Lung microvascular endothelial cell (primary cell): ENCODE data around the gene TSHZ1. TPM values are rescaled to one million over a fixed set of nuclear protein-coding genes. Genes with fewer than 3 reads are reported as not detected.
A peak's percentile ranks its signal among the peaks of the same experiment; 100 is the strongest.

Experiments
- DNase-seq, 2 donors: peaks; one replicate each; pipeline versions ENCODE4 v3.0.0 to v3.0.0-alpha.2; 2010; ENCODE audit warnings: low read depth in 2 of 2
- total RNA-seq: library from RNA; depleted of rRNA; stranded (reverse); fragments of >200 nt; gene quantifications from 2 replicates; pipeline ENCODE4 v1.2.1, GENCODE V29; 2014

TSHZ1 gene
- total RNA-seq, 1 donor from 2014 or later: 12.5 TPM

DNA sequence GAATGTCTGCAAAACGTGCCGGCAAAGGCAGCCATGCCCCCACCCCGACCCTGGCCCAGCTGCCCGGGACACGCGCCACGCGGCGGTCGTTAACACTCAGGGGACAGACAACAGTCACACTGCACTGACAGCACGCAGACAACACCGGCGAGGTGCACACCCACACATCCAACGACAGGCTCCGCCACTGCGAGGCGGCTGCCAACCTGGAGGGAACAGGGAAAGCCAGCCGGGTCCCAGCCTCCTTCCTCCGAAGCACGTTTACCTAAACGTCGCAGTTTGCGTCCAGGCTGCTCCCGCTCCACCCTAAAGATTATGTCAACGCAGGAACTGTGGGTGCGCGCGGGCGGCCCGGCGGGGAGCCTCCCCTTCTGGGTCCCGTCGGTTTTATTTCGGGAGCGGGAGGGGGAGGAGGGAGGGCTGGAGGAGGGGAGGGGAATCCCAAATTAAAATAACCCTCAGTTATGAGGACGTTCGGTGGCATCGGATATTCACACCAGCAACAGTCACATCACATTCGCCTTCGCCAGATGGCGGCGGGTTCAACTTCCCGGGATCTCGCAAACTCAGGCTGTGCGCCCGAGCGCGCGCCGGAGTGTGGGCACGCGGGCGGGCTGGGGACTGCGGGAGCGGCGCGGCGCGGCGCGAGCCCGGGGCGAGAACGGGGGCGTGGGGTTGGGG, 2.3 kb upstream of the TSHZ1 start:
- DNase-seq: peak; percentile 55 to 71

DNA sequence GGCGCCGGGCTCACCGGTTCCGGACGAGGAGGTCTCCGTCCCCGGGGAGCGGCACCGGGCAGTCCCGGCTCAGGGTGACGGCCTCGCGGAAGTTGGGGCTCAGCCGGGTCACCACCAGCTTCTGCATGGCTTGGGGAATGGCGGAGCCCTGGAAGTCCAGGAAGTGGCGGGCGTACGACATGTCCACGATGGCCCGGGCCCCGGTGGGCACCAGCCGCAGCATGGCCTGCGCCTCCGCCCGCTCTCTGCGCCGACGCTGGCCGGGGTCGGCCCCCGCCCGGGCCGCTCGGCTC, 1.8 kb upstream of the TSHZ1 start:
- DNase-seq: no peak

DNA sequence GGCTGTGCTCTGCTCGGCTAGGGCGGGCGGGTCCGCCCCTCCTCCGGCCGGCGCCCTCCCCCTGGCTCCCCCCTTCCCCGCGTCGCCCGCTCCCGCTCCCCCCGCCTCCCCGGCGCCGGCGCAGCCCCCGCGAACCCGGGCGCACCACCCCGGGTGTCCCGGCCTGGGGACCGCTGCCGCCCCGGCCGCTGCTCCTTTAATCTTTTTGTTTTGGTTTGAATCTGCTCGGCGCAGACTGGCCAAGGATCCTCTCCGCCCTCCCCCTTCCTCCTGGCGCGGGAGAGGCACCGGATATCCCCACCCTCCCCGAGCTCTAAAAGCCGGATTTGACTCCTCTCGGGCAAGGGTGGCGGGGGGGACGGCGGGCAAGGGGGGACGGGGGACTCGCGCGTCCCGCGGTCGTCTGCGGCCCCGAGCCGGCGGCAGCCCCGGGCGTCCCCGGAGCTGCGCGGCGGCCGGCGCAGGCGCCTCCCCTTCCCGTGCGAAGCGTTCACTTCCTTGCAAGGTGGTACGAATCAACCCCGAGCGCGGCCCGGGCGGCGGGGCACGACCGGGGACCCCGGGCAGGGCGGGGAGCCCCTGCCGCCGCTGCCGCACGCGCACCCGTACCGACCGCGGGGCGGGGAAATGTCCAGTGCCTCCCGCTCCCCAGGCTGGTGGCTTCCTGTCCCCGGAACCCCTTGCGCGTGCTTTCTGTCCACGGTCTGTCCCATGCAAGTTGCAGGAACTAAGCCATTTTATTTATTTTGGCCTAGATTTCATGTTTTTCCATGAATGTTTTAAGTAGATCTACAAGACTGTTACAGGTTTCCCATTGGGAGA, 1.3 kb upstream of the TSHZ1 start, which contains the start of gene PTGR3:
TSS of gene PTGR3 (minus strand) at position 11 of the 822 bp plus-strand sequence. CDS start 81 bp downstream, outside the sequence.
- peak; percentile 70 to 90 for DNase-seq

DNA sequence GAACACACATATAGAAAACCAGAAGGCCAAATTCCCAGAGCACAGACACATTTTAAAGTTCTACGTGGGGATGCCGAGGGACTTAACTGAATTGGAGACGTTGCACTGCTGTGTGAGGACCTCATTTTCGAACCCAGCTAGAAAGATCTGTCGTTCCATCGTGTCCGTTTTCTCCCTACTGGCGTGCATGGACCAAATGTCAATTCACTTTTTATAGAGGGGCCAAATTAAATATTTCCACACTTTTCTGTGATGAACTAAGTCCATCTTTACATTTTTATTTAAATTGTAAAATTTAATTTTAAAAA, 692 bp upstream of the TSHZ1 start:
- DNase-seq: no peak

DNA sequence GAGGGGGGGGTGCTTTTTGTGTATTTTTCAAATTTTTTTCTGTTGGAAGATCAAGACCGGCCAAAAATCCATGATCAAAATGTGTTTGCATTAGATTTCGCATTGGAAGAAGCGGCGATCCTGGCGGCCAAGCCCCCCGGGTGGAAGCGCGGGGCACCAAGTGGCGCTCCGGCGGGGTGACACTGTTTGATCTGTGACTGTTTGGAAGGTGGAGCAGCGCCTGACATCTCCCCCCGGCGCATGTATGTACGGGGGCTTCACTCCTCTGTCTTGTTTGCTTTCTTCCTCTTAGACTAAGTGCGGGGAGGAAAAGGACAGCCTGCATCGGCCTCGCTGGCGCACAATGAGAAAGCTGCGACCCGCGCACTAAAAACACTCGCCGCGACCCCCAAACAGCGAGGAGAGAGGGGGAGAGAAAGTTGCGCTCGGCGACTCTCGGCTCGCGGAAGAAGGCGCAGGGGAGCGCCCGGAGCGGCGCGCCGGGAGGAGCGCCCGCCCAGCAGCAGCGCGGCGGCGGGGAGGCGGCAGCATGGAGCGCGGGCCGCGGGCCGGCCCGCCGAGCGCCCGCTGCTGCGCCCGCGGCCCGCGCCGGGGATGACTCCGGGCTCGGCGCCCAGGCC, 515 bp downstream of the TSHZ1 start:
- DNase-seq: no peak

DNA sequence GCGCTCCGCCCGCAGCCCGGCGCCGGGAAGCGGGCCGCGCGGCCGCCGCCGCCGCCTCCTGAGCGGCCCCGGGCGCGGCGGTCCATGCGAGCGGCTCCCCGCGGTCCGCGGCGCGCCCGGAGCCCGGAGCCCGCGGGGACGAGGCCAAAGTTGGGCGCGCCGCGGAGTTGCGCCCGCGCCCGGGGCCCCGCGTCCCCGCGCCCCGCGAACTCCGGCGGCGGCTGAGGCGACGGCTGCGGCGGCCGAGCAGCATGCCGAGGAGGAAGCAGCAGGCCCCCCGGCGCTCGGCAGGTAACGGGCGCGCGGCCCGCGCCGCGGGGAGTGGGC, 992 bp downstream of the TSHZ1 start:
- DNase-seq: no peak

DNA sequence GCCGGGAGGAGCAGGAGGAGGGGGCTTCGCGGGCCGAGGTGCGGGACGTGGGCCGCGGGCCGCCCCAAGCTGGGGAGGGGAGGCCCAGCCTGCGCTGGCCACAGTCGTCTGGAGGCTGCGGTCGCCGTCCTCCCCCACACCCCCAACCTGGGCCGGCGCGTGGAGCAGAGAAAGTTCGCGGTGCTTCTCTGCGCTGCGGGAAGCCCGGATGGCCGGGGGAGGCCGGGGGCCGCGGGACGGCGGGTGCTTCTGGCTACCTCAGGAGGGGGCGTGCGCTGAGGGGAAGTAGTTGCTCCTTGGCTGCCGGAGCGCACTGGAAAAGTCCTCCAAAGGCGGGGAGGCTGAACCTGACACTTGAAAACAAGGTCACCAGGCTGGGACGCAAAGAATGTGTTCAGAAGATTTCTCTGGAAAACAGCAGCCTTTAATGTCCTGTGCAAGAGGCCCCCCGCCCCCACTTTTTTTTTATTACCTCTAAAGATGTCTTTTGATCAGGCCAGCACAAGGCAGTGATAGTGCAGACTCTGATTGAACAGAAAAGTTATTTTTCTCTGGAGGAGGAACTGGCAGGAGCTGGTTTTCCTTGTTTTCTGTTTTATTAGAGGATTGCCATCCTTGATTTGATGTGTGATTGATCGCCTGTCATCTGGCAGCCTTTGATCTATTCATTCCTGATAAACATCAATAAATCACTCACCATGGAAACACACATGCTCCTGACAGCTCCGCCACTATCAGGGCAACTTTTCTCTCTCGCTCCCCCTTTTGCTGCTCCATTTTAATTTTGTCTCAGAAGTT, 1.6 kb downstream of the TSHZ1 start:
- peak; percentile 43 to 70 for DNase-seq

DNA sequence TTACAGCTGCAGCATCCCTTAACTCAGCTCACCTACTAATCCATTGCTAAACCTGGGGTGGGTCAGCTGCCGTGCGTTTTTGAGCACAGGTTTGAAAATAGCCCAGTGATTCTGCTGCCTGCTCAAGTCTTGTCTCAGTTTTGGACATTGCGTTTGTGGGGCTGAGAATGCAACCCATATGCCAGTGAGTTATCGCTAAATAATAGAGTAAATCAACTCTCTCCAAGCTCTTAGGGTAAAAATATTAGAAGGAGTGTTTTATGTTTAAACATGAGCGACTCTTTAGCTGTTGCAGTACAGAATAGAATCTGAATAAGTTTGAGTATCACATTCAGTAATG, 2.1 kb downstream of the TSHZ1 start:
- DNase-seq: no peak

DNA sequence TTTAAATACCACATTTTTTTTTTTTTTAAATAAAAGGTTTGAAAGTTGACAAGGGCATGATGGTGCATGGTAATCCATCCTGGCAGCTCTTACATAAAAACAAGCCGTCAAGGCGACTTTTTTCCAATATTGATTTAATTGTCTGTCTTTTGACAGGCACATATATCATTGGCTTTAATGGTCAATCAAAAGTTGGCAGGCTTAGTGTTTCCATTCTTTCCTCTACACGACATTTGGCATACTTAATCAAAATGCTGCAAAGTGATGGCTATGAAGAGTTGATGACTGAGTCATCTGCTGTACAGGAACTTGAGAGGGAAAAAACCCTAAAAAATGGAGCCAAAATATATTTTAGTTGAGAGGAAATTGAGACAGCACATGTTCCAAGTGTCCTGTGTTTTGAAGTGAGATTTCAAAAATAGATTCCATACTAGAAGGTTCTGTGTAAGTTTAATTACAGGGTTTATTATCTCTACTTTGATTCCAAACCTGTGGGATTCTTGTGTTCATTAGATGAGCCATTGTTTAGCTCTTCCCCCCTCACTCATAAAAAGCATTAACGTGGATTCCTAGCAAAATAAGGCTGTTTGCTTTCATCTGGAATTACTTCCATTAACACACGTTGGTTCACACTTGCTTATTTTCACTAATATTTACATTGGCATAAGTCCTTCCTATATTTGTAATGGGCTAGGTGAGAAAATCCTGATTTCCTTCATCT, 3.2 kb downstream of the TSHZ1 start:
- DNase-seq: peak; percentile 88 to 97

DNA sequence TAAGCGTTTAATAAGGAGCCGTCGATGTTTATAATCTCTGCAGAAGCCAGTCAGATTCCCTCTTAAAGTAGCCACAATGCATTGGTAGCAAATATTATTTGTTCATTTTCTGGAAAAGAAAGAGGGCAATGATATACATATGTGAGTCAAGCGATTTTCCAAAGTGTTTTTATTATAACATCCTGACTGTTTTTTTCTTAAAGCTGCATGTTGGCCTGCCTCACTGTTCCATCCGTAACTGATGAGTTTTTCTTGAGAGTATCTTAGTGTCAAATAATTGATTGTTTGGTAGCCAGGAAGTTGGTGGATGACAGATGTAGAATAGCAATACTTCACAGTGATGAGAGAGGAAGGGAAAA, 3.7 kb downstream of the TSHZ1 start:
- DNase-seq: peak in 1 of 2 donors; percentile 37

DNA sequence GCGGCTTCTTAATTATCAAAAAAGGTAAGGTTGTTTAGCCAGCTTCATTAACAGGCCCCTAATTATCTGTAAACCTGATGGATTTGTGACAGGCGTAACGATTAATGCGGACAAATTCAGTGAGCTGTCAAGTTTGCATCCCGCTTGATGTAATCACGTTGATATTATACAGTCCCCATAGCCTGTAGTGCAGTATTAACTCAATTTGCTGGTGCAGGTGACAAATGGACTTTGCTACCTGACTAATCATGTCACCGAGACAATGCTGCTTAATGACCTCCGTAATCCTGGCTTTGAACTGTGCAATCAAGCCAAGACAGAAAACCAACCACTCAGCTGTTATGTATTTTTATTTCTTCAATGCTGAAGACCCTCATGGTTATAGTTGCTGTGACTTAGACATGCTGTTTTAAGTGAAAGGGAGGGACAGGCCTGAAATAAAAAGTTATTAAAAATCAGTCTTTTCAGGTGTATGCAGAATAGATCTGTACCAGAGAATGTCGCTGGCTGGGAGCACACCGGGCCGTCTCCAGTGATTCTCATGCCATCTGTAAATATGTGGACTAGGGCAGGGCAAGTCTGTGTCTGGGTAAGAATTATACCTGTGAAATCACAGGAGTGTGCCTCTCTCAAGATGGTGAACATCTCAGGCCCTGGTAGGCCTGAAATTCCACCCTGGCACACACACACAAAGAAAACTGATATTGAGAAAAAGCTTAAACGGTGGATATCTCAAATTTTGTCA, 4.3 kb downstream of the TSHZ1 start:
- DNase-seq: no peak

DNA sequence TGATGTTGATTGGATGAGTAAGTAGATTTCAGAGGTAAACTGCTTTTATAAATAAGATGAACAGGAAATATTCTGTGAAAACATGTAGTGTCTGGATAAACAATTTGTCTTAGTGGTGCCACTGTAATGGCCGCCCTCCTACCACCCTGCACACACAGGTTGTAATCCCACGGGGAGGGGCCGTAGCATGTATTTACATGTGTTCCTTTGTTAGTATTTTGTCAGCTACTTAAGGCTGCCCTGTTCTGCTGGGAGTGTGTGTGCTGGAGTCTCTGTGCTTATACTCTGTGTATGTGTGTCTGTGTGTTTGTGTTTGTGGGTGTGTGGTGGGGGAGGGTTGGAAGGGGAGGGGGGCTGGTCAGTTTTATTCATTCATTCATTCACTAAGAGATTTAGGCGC, 5.1 kb downstream of the TSHZ1 start:
- DNase-seq: no peak

DNA sequence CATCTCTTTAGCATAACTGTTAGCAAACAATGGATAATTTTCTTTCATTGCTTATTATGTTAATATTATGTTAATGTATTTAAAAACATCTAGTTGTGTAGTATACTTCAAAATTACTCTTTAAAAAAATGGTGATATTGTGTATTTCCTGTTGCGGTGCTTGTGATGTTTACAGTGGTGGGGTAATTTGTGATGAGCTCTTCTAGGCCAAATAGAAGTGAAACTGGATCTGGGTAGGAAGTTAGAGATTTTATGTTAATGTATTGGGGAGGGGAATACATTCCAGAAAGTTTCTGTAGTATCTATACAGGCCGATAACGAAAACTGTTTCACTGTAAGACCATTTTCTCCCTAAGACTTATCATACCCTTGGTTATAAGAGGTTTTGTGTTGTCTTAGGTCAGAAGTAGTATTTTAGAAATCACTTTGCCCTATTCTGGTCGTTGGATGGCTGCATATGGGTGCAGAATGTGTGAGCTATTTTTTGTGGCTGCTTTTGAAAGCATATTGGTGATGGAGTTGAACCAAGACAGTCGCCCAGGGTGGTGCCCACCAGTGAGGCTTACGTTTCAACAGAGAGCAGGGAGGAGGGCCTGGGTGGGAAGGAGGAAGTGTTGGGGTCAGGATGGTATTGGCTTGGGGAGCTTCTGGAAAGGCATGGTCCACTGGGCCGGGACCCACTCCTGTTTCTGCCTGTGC, 5.8 kb downstream of the TSHZ1 start:
- DNase-seq: no peak

DNA sequence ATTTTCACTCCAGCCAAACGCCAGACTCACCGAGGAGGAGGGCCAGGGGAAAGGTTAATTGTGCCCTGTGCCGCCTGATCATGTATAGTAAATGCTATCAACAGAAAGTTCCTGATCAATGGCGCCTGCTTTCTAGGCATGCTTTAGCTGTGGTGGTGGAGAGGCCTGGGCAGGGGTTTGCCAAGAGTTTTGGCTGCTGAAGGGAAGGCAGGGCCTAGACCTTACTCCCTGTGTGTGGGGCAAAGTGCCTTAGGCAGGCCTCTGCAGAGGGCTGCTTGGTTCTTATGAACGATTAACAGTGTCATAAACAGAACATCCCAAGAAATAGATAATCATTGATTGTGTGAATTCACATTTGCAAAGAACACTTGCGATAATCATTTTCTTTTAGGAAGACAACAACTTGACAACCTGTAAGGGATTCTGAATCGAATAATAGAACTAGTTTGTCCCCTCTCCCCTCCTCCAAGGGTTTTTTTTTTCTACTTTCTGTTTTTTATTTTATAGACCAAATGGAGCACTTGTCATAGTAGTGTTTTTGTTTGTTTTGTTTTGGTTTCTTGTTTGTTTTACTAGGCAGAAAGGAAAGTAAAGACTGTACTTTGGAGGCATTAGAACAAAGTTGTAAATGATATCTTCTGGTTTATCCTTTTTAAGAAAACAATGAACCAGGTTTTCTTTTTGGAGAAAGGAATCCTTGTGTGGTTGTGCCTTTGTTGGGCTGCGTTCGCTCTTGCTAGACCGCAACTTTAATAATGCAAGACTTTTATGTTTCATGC, 6.5 kb downstream of the TSHZ1 start:
- DNase-seq: no peak

DNA sequence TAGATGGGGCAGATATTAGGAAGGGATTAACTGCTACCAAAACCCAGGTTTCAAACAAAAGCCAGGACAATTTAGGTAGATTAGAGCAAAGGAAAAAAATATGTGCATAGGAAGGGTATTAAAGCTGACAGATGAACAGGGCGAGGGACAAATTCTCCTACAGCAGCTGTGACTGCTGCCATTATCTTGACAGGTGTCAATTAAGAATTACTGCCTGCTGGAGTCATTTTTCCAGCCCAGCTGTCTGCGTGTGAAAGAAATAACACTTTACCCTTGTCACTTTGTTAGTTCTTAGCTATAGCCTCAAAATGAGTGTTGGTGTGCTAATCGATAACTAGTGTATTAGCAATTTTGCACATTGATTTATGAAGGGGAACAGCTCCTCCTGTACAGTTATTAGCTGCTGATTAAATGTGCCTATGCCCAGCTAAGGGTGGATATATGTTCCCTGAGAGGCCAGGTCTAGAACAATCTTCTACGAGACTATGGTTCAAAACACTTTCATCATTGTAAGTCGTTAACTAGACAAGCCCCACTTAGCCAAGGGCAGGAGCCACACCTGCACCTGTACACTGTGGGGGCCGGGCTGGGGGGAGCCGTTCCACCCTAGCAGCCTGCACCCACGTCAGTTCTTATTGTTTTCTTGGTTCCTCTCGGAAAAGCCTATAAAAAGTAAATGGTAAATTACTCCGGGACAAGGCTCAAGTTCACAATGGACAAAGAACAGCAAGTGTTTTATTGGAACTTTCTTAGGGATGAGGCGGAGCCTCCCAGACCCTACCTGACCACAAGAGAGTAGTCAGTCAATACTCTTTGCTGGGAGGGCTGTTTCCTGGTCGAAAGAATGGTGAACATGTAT, 7.7 kb downstream of the TSHZ1 start:
- DNase-seq: no peak

DNA sequence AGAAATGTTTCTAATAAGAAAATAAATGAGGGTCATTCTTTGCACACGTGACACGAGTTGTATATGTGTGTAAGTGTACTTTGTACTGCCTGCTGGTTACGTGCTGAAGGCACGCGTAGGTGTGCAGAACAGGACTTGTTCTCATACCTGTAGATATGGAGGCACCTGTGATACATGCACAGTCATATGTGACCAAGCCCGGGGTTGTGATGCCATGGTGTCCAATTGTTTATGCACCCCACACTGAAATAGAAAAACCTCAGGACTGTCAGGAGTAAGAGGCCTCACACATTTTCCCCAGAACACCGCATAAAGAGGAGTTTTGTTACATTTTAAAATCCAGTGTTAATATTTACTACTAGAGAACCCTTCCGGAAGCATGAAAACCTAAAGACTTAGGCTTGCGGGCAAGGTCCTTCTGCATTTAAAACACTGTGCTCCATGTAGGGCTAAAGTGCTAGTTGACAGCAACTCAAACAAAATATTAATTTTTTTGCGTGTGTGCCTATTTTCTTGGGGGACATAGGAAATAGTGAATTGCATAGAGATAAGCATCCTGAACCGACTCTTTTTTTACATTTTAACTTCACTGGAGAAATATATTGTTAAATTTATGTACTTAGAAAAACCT, 9.3 kb downstream of the TSHZ1 start:
- no peak for DNase-seq

DNA sequence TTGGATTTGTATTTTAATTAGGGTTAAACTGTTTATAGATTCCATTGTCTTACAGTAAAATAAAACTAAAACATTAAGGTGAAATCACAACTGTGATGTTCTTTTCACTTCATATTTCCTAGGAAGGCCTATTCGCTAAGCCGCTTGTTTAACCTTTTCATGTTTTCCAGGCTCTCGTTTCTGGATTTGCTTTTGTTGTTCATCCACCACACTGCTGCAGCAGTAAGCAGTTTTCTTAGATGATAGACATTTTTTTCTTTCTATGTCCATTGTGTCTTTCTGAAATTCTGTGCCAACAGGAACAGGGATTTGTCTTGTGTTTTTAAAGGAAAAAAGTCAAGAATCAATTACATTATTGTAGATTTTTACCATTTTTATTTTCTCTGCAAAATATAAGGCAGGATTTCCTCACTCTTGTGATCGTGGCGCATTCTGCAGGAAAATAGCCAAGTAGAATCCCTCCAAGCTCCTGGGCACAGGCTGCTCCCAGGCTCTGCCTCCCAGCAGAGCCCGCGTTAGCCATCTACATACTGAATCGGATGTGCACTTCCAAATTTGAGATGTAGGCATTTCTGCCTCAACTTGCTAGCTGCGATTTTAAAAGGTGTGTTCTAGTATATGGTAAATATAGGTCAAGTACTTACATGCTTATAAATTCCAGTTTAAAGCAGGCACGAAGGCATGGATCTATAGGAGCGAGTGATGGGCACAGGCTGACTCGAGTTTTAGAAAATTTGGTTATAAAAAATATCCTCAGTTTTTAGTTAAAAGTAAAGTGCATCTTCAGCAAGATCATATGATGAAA, 10.2 kb downstream of the TSHZ1 start:
- no peak for DNase-seq
